SK-N-MC (cell line): ENCODE data around the gene DZIP1L.

Experiments
- EZH2 ChIP-seq: fragments of 200-600 bp; sonication (generic); IDR thresholded peaks from one replicate; pipeline ENCODE4 v1.6.1; 2017; ENCODE audit warnings: antibody characterized with exemption
- POLR2AphosphoS5 ChIP-seq: IDR thresholded peaks from 2 replicates; pipeline ENCODE4 v1.6.1; 2012; ENCODE audit warnings: mild to moderate bottlenecking, low read depth, low read length, borderline replicate concordance

GRCh38 chr3:138070006-138070405, 45.4 kb downstream of the DZIP1L start:
- TF ChIP-seq POLR2AphosphoS5: no peak
- TF ChIP-seq EZH2: no peak
